Activated CD8-positive, alpha-beta memory T cell treated with anti-CD3 and anti-CD28 coated beads, Interleukin-2, amount 50 U/mL, for 24 hours (primary cell): ENCODE measurements around the gene RNF182.
"Not testable (repeated sequence)": the region's sequence is repeated elsewhere in the genome, so short reads cannot be mapped to it uniquely, and the experiment has no call there.

ENCODE experiments used
- DNase-seq: peaks from one replicate; pipeline ENCODE4 v3.0.0-alpha.2; 2020; ENCODE audit errors: extremely low read depth

Gene RNF182

DNA sequence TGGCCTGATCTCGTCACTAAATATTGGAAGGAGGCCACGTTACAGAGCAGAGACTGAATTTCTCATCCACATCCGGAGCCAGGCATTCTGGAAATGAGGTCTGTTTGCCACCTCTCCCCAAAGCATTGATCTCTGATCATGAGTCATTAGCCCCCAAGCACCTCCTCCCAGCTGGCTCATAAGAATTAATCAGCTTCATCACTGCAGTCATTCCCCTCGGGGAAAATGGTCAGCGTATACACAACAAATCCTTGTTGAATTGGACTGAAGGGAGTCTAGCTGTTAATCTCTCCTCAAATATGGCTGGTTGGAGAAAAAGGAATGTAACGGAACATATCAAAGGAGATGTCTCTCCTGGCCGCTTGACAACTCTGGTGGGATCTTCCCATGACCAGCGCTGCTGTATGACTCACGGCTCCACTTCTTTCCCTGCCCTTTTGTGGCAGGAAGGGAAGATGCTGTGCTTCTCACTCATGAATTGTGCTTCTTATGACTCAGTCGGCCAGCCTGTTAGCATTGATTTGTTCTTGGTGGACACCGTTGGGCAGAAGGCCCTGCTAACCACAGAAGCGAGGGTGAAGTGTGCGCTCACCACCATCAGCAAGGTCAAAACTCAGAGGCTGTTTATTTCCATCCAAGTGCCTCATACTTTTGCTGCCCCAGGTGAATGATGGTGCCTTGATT lies 76.7 kb downstream of the RNF182 start:
- no peak for DNase-seq

GRCh38 chr6:14002176-14002947 lies 77.6 kb downstream of the RNF182 start:
- no peak for DNase-seq

DNA sequence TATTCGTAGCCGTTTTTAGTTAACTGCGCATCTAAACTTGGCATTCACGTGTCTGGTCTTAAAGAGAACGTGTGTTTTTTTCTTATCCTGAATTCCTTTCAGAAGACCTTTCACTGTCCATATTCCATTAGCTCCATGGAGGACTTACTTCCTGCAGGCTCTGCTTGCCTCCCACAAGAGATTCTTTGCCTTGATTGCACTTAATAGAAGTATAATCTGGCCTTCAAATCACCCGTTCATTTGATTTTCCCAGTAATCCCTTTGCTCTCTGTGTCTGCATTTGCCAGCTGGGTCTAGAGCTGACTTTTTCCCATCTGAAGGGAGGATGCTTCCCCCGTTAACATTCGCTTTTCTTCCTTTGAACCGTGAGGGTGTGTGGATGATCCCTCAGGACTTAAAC lies 79.5 kb downstream of the RNF182 start:
- no peak for DNase-seq

GRCh38 chr6:14008809-14009208 lies 84.1 kb downstream of the RNF182 start:
- no peak for DNase-seq

DNA sequence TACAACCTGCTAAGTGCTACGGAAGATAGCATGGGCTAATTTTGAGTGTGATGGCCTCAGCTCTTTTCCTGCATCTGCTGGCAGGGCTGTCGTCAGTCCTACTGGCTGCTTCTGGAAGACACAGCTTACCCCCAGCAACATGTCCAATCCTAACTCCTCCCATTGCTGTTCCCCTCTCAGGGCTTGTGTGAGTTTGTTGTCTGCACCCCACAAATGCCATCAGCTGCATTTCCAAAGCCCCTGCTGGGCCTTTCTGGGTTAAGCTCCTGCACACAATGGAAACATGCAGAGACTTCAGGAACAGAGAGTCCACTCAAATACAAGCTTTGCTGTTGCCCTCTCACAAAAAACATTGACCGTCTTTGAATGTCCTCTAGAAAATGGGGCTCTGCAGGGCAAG lies 84.7 kb downstream of the RNF182 start:
- no peak for DNase-seq

GRCh38 chr6:14010275-14010674 lies 85.5 kb downstream of the RNF182 start:
- DNase-seq: no peak

DNA sequence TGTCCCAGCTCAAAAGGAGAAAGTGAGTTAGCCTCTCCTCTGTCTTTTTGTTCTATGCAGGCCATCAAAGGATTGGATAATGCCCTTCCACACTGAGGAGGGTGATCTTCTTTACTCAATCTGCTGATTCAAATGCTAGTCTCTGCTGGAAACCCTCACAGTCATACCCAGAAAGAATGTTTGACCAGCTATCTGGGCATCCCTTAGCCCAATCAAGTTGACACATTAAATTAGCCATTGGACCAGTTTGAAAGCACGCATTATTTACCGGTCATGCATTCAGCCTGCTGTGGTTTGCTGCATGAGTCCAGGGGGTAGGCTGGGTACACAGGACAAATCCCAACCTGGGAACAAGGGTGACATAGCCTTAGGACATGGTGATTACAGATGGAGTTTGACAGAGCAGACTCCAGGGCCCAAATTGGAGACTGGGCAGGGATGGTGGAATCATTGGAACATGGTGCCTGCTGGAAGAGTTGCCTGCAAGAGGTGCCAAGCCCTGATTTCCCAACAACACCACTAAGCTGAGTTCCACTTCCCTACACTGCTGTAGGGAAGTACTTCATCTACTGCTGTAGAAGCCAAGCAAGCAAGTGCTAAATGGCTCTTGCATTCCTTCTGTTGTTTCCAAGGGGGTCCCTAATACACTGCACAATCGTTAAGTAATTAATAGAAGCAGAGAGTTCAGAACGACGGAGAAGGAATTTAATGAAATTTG lies 87.7 kb downstream of the RNF182 start:
- DNase-seq: no peak

DNA sequence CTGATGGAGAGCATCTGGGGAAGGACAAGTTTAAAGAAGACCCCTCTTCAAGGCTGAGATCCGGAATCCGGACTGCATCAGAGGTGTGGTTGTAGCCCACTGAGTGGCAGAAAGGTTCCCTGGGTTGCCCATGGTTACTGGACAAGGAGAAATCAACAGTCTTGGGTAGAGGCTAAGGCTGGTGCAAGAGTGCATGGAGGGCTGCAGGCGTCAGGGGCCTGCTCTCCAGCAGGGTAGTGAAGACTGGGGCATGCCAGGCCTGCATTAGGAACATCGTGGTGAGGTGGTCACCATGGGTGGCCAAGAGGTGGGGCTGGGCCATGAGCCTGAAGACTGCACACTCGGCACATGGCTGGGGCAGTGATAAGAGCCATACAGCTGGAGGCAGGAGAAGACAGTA lies 91.2 kb downstream of the RNF182 start:
- no peak for DNase-seq

- DNase-seq: no peak
Observed at GRCh38 chr6:14016432-14016831, 91.7 kb downstream of the RNF182 start.

GRCh38 chr6:14016935-14017625 lies 92.3 kb downstream of the RNF182 start:
- DNase-seq: no peak

- no peak for DNase-seq
Observed at GRCh38 chr6:14017626-14018475, 93.1 kb downstream of the RNF182 start.

DNA sequence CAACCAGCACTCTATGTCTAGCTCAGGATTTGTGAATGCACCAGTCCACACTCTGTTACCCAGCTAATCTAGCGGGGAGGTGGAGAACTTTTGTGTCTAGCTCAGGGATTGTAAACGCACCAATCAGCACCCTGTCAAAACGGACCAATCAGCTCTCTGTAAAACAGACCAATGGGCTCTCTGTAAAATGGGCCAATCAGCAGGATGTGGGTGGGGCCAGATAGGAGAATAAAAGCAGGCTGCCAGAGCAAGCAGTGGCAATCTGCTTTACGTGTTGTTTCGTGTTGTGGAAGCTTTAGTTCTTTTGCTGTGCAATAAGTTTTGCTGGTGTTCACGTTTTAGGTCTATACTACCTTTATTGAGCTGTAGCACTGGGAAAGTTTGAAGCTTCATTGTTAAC lies 93.8 kb downstream of the RNF182 start:
- DNase-seq: not testable (repeated sequence)

GRCh38 chr6:14020551-14020950 lies 95.8 kb downstream of the RNF182 start:
- DNase-seq: no peak

- DNase-seq: no peak
Observed at GRCh38 chr6:14021449-14021848, 96.7 kb downstream of the RNF182 start.

GRCh38 chr6:14022673-14023072 lies 97.9 kb downstream of the RNF182 start:
- DNase-seq: no peak

GRCh38 chr6:14023855-14024254 lies 99.1 kb downstream of the RNF182 start:
- no peak for DNase-seq

GRCh38 chr6:14025160-14025559 lies 100.4 kb downstream of the RNF182 start:
- DNase-seq: no peak

DNA sequence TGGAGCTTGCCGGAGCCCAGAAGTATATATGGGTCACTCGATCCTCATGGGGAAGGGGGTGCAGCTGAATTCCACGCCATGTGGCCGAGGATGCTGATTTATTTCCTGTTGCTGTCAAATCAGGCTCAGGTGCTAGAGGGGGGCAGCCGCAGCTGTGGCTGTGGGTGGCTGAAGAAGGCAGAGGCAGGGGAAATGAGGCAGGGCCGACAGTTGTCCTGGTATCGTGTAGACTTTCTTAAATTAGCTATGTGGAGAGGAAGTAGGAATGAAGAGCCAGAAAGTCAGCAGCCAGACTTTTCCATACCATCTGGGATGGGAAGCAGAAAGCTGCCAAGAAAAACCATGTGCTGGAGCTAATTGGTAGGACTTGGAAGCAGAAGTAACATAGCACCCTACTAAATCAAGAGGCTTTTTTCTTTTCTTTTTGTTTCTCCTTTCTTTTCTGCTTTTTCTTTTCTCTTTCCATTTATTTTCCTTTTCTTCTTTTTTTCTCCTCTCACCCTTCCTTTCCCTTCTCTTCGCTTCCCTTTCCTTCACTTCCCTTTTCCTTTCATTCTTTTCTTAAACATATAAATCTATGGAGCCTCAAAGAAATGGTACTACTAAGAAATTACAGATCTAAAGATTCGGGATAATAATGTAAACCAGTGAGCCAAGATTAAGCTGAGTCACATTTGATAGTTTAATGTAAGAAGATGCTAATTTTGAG lies 102.2 kb downstream of the RNF182 start:
- no peak for DNase-seq

DNA sequence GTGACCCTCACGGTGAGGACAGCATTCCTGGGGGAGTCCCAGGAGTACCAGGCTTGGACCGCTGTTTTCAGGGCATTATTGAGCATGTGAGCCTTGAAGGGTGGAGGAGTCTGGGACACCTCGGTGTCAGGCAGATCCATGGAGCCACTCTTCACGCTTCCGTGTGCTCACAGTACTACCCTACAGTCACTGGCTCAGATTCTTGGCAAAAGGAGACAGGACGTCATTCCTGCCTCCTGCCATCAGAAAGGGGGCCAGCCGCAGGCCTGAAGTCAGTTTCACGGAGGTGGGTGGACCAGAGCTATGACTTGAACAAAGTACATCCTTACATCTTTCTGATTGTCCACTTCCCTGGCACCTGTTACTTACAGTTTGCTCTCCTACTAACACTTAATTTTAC lies 103.9 kb downstream of the RNF182 start:
- no peak for DNase-seq

GRCh38 chr6:14029605-14030004 lies 104.9 kb downstream of the RNF182 start:
- DNase-seq: no peak
